ENCODE data around the gene LDHAL6B.

- TF ChIP-seq CTCF (optimal IDR thresholded peaks at IDR 0.05 in 1 of 3, IDR thresholded peaks at IDR 0.05 in 1 of 3, conservative IDR thresholded peaks at IDR 0.05 in 1 of 3; ENCODE audit: extremely low read depth in 1 of 3, insufficient read depth in 2 of 3, low read length in 3 of 3), result no peak
- no peak for TF ChIP-seq EZH2 (IDR thresholded peaks at IDR 0.05; ENCODE audit: low read length)
Observed at GRCh38 chr15:59194639-59195325, 11.9 kb upstream of the LDHAL6B start.

All from keratinocyte (primary cell).